ENCODE measurements around the gene DTX1. TPM values are rescaled to one million over a fixed set of nuclear protein-coding genes. Genes with fewer than 3 reads are reported as not detected.
"Not testable (repeated sequence)": the region's sequence is repeated elsewhere in the genome, so short reads cannot be mapped to it uniquely, and the experiment has no call there.

DTX1 gene
- total RNA-seq, 8 experiments from 2014 or later: 0.87 to 21.9 (median 16.4) TPM

DNA sequence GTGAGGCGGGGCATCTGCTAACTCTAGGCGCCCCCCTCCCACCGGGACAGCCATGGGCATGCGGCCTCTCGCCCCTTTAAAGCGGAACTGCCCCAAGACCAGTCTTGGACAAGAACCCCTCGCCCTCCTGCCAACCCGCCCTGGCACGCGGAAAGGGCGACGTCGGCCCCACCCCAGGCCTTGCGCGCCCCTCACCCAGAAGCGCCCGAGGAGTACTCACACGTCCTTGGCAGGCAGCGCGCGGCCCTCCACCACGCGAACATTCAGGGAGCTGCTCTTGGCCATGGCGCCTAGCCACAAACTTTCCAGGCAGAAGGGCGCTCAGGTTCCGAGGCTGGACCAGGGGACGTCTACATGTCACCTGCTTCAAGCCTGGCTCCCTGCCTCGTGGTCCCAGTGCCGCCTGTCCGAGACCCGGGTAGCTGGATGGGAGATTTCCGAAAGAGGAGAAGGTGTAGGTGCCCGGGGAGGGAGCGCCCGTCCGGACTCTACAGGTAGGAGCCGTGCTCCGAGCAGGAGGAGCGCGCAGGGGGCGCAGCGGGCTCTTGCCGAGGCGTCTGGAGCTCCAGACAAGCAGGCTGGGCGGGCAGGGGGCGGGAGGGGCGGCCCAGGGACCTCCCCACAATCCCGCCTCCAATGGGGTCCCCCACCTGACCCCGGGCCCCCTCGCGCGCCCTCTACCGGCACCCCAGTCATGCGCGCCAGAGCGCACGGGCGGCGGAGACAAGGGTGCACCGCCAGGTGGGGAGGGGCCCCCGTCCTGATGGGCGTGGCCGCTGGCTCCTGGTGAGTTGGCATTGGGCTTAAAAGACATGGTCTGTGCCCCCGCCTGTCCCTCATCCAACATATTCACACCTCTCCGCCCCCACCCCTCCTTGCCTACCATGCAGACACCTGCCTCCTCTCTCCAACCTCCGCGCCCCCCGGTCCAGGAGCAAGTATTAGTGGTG is 78.9 kb downstream of the DTX1 start, which contains the start of gene RASAL1:
RASAL1 (minus strand) TSS at position 584 of the 950 bp plus-strand sequence; CDS start at position 285, 299 bp downstream.
- H3K4me1 ChIP-seq (replicated peaks in 1 of 2): peaks cover 0 to 4% of the 10 kb centered on the region in 2 donors
- 0 to 3% (median 0%) methylated on average over 2 to 12 of the region's 68 CpGs; no CpG with 5 or more reads in 7 of the 10 experiments for WGBS, 10 experiments
- no peak within 1 kb of the TSS for H3K4me3 ChIP-seq
- in situ Hi-C loops (cut with MboI; ENCODE audit: low pct_unique_long_range_greater_than_20kb in 2 of 9, low sequenced_read_pairs in 9 of 9, unreplicated experiment in 9 of 9): no loop called here
- peak in 7 of 8 experiments; percentile 7 to 82 (median 34) for ATAC-seq (replicated peaks in 6 of 8)
- no peak within 1 kb of the TSS for H3K27ac ChIP-seq

DNA sequence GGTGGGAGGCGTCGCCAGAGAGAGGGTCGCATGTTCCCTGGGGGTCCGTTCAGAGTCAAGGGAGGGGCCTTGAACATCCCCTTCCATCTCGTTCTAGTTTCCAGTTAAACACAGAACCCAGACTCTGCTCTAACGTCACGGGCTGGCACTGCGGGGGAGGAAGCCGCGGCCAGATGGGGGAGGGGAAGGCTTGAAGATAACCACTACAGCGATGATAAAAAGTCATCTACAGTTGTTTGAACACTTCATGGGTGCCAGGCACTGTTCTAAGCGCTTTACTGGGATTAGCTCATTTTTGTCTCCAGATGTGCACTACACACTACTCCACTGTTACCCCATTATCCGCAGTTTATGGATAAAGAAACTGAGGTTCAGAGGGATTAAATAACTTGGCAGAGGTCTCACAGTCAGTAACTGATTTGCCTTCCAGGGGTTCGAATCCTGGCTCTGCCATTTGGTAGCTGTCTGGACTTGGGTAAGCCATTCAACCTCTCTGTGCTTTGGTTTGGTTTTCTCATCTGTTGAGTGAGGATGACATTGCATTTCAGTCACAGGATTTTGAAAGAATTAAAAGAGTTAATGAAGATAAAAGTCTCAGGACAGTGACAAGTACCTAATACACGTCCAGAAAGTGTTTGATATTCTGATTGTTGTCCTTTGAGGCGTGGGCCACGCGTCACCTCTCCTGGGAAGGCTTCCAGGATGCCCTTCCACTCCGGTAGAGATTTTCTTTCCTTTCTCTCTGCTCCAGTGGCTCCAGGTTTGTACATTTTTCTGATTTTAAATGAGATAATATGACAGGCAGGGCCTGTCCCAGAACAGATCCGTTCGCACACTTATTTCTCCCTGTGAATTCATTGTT is 79.8 kb downstream of the DTX1 start:
- Histone ChIP-seq H3K27ac (no peak overlapping the region), H3K4me1 (replicated peaks in 1 of 2) (peaks cover 0 to 4% of the 10 kb centered on the region in 2 donors), H3K4me3 (no peak overlapping the region)
- in situ Hi-C loops (cut with MboI; ENCODE audit: low pct_unique_long_range_greater_than_20kb in 2 of 9, low sequenced_read_pairs in 9 of 9, unreplicated experiment in 9 of 9): no loop called here
- WGBS, 10 experiments: 41 to 100% (median 71%) methylated on average over 1 to 11 of the region's 21 CpGs; no CpG with 5 or more reads in 2 of the 10 experiments
- ATAC-seq (replicated peaks in 6 of 8): peak in 1 of 8 experiments; percentile 8

GRCh38 chr12:113136990-113137511 is 80.5 kb downstream of the DTX1 start:
- in situ Hi-C loops (cut with MboI; ENCODE audit: low pct_unique_long_range_greater_than_20kb in 2 of 9, low sequenced_read_pairs in 9 of 9, unreplicated experiment in 9 of 9): no loop called here
- Histone ChIP-seq H3K27ac (no peak overlapping the region), H3K4me1 (replicated peaks in 1 of 2) (peaks cover 0 to 4% of the 10 kb centered on the region in 2 donors), H3K4me3 (no peak overlapping the region)
- ATAC-seq (replicated peaks in 6 of 8): peak in 3 of 8 experiments; percentile 33 to 87 (median 49)
- 37 to 100% (median 89%) methylated on average over 1 to 6 of the region's 6 CpGs; no CpG with 5 or more reads in 4 of the 10 experiments for WGBS, 10 experiments

- Histone ChIP-seq H3K4me3 (no peak overlapping the region), H3K4me1 (replicated peaks in 1 of 2) (peaks cover 0 to 4% of the 10 kb centered on the region in 2 donors), H3K27ac (no peak overlapping the region)
- no peak for ATAC-seq (replicated peaks in 6 of 8)
- in situ Hi-C loops (cut with MboI; ENCODE audit: low pct_unique_long_range_greater_than_20kb in 2 of 9, low sequenced_read_pairs in 9 of 9, unreplicated experiment in 9 of 9): no loop called here
- WGBS, 10 experiments: 33 to 100% (median 80%) methylated on average over 1 to 9 of the region's 12 CpGs; no CpG with 5 or more reads in 1 of the 10 experiments
Observed at GRCh38 chr12:113137861-113138783, 81.6 kb downstream of the DTX1 start.

- no peak overlapping the region for H3K27ac ChIP-seq
- WGBS, 10 experiments: 80% methylated on average over 1 of the region's 3 CpGs; no CpG with 5 or more reads in 9 of the 10 experiments
- in situ Hi-C loops (cut with MboI; ENCODE audit: low pct_unique_long_range_greater_than_20kb in 2 of 9, low sequenced_read_pairs in 9 of 9, unreplicated experiment in 9 of 9): no loop called here
- no peak overlapping the region for H3K4me3 ChIP-seq
- no peak for ATAC-seq (replicated peaks in 6 of 8)
- peaks cover 0 to 4% of the 10 kb centered on the region in 2 donors for H3K4me1 ChIP-seq (replicated peaks in 1 of 2)
Observed at GRCh38 chr12:113138826-113139225, 82.3 kb downstream of the DTX1 start.

DNA sequence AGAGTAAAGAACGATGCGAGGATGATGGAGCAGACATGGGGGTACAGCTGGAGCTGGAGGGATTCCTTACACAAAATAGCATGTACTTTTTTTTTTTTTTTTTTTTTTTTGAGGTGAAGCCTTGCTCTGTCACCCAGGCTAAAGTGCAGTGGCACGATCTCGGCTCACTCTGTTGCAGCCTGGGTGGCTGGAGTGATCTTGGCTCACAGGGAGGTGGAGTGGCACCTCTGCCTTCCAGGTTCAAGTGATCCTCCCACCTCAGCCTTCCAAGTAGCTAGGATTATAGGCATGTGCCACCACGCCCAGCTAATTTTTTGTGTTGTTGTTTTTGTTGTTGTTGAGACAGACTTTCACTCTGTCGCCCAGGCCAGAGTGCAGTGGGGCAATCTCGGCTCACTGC is 84.2 kb downstream of the DTX1 start:
- 0 to 92% (median 63%) methylated on average over 1 to 3 of the region's 7 CpGs; no CpG with 5 or more reads in 2 of the 10 experiments for WGBS, 10 experiments
- in situ Hi-C loops (cut with MboI; ENCODE audit: low pct_unique_long_range_greater_than_20kb in 2 of 9, low sequenced_read_pairs in 9 of 9, unreplicated experiment in 9 of 9): no loop called here
- no peak for ATAC-seq (replicated peaks in 6 of 8)
- no peak overlapping the region for H3K4me3 ChIP-seq
- H3K4me1 ChIP-seq (replicated peaks in 1 of 2): peaks cover 0 to 4% of the 10 kb centered on the region in 2 donors
- no peak overlapping the region for H3K27ac ChIP-seq

GRCh38 chr12:113141716-113142115 is 85.2 kb downstream of the DTX1 start:
- H3K4me3 ChIP-seq; H3K27ac ChIP-seq; in situ Hi-C loops (cut with MboI; ENCODE audit: low pct_unique_long_range_greater_than_20kb in 2 of 9, low sequenced_read_pairs in 9 of 9, unreplicated experiment in 9 of 9); H3K4me1 ChIP-seq (replicated peaks in 1 of 2); ATAC-seq (replicated peaks in 6 of 8): not testable (repeated sequence)
- WGBS, 10 experiments: 60 to 100% (median 90%) methylated on average over 1 to 2 of the region's 3 CpGs; no CpG with 5 or more reads in 7 of the 10 experiments

DNA sequence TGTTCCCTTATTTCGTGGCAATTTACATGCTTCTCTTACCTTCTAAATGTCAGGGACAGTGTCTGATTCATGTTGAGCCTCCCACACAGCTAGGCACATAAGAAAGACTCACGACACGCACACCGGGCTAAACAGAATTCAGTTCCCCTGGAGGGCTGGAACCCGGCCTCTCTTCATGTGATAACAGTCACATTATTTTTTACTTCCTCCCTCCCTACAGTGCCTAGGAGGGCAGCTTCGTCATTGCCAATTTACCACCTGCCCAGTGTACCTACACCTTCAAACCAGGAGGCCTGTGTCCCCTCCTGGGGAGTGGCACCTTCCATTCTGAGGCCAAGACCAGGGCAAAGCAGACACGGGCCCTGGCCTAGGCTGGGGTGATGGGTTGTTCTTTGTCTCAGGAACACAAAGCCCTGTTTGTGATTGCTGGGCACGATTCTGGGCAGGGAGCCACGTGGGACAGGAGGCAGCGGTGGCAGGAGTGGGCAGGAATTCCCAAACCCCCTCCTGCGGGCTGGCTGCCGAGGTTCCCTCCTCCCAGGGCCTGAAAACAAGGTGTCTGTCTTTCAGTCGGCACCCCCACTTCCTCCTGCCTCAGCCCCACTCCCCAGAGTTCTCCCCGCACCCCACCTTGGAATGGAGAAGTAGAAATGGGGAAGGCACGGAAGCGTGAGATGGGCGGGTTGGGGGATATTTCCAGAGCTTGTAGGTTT is 85.8 kb downstream of the DTX1 start:
- no peak overlapping the region for H3K4me3 ChIP-seq
- in situ Hi-C loops (cut with MboI; ENCODE audit: low pct_unique_long_range_greater_than_20kb in 2 of 9, low sequenced_read_pairs in 9 of 9, unreplicated experiment in 9 of 9): no loop called here
- H3K27ac ChIP-seq: no peak overlapping the region
- no peaks in the 10 kb centered on the region for H3K4me1 ChIP-seq (replicated peaks in 1 of 2)
- WGBS, 10 experiments: 76 to 92% (median 87%) methylated on average over 2 to 8 of the region's 17 CpGs; no CpG with 5 or more reads in 7 of the 10 experiments
- ATAC-seq (replicated peaks in 6 of 8): peak in 2 of 8 experiments; percentile 37 to 57

DNA sequence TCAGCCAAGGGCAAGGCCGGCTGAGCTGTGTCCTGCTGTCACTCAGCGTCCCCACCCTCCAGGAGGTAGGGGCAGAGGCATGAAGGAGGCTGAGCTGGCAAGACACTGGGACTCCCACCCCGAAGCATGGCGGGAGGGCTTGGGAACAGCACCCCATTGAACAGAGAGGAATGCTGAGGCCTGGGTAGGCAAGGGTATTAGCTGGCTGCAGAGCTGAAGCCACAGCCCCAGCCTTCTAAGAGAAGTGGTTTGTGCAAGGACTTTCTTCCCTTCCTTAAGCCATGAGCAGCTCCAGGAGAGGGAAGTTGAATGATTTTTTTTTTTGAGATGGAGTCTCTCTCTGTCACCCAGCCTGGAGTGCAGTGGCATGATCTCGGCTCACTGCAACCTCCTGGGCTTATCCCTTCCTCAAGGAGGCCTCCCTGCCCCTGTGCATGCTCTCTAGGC is 86.4 kb downstream of the DTX1 start:
- 0 to 100% (median 63%) methylated on average over 1 of the region's 5 CpGs; no CpG with 5 or more reads in 4 of the 10 experiments for WGBS, 10 experiments
- Histone ChIP-seq H3K4me1 (replicated peaks in 1 of 2) (no peaks in the 10 kb centered on the region), H3K4me3 (no peak overlapping the region), H3K27ac (no peak overlapping the region)
- in situ Hi-C loops (cut with MboI; ENCODE audit: low pct_unique_long_range_greater_than_20kb in 2 of 9, low sequenced_read_pairs in 9 of 9, unreplicated experiment in 9 of 9): no loop called here
- ATAC-seq (replicated peaks in 6 of 8): no peak

- in situ Hi-C loops (cut with MboI; ENCODE audit: low pct_unique_long_range_greater_than_20kb in 2 of 9, low sequenced_read_pairs in 9 of 9, unreplicated experiment in 9 of 9): no loop called here
- WGBS, 10 experiments: 14 to 100% (median 85%) methylated on average over 1 to 8 of the region's 8 CpGs; no CpG with 5 or more reads in 2 of the 10 experiments
- no peak overlapping the region for H3K27ac ChIP-seq
Observed at GRCh38 chr12:113143959-113144358, 87.4 kb downstream of the DTX1 start.

DNA sequence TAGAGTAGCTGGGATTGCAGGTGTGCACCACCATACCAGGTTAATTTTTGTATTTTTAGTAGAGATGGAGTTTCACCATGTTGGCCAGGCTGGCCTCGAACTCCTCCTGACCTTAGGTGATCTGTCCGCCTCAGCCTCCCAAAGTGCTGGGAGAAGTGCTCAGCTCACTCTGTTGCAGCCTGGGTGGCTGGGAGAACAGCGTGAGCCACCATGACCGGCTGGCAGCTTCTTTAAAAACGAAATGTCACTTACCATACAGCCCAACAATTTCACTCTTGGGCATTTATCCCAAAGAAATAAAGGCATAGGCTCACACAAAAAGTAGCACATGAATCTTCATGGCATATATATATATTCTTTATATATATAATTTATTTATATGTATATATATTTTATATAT is 88.3 kb downstream of the DTX1 start:
- in situ Hi-C loops (cut with MboI; ENCODE audit: low pct_unique_long_range_greater_than_20kb in 2 of 9, low sequenced_read_pairs in 9 of 9, unreplicated experiment in 9 of 9): no loop called here

More at GRCh38 chr12:113143959-113144358, 87.4 kb downstream of the DTX1 start:
- no peak for ATAC-seq (replicated peaks in 6 of 8)
- H3K4me3 ChIP-seq: no peak overlapping the region
- H3K4me1 ChIP-seq (replicated peaks in 1 of 2): no peaks in the 10 kb centered on the region

More for the DNA sequence above, 88.3 kb downstream of the DTX1 start:
- no peak overlapping the region for H3K27ac ChIP-seq
- peaks cover 6 to 7% of the 10 kb centered on the region in 2 donors for H3K4me1 ChIP-seq (replicated peaks in 1 of 2)
- ATAC-seq (replicated peaks in 6 of 8): no peak
- 33 to 100% (median 43%) methylated on average over 1 to 5 of the region's 5 CpGs; no CpG with 5 or more reads in 5 of the 10 experiments for whole genome bisulfite sequencing, 10 experiments
- no peak overlapping the region for H3K4me3 ChIP-seq

Data from motor neuron (in vitro differentiated cells).